ENCODE measurements around the gene C1orf232.

C1orf232 gene

GRCh38 chr1:26125382-26125781, 43.4 kb downstream of the C1orf232 start:
- H3K36me3 ChIP-seq (ENCODE audit: control insufficient read depth in 2 of 2, insufficient read depth in 2 of 2, low read length in 2 of 2): peaks cover under 1 to 21% of the 10 kb centered on the region in 2 donors
- no peak overlapping the region for H3K4me3 ChIP-seq (ENCODE audit: low read length in 2 of 2)
- H3K4me1 ChIP-seq (ENCODE audit: control insufficient read depth in 2 of 2, insufficient read depth in 2 of 2, low read length in 2 of 2): peaks cover 3 to 37% of the 10 kb centered on the region in 2 donors
- H3K27me3 ChIP-seq (ENCODE audit: control insufficient read depth in 2 of 2, insufficient read depth in 2 of 2, low read length in 2 of 2): no peaks in the 10 kb centered on the region
- H3K27ac ChIP-seq (ENCODE audit: low read depth in 2 of 2, low read length in 2 of 2): peak overlapping the region; percentile 91 to 96
- H3K9ac ChIP-seq (ENCODE audit: low read depth in 1 of 2, low read length in 2 of 2): peak overlapping the region in 1 of 2 donors; percentile 64
- H3K9me3 ChIP-seq (ENCODE audit: control insufficient read depth in 2 of 2, low read length in 2 of 2): no peaks in the 10 kb centered on the region

GRCh38 chr1:26124418-26125331, 44.1 kb downstream of the C1orf232 start:
- Histone ChIP-seq H3K9me3 (ENCODE audit: control insufficient read depth in 2 of 2, low read length in 2 of 2) (no peaks in the 10 kb centered on the region), H3K36me3 (ENCODE audit: control insufficient read depth in 2 of 2, insufficient read depth in 2 of 2, low read length in 2 of 2) (peaks cover 4 to 23% of the 10 kb centered on the region in 2 donors), H3K4me1 (ENCODE audit: control insufficient read depth in 2 of 2, insufficient read depth in 2 of 2, low read length in 2 of 2) (peaks cover 3 to 37% of the 10 kb centered on the region in 2 donors), H3K4me3 (ENCODE audit: low read length in 2 of 2) (no peak overlapping the region), H3K27me3 (ENCODE audit: control insufficient read depth in 2 of 2, insufficient read depth in 2 of 2, low read length in 2 of 2) (no peaks in the 10 kb centered on the region), H3K9ac (ENCODE audit: low read depth in 1 of 2, low read length in 2 of 2) (peak overlapping the region in 1 of 2 donors; percentile 9), H3K27ac (ENCODE audit: low read depth in 2 of 2, low read length in 2 of 2) (peak overlapping the region; percentile 14 to 27)

GRCh38 chr1:26122988-26123973, 45.5 kb downstream of the C1orf232 start:
- Histone ChIP-seq H3K27me3 (ENCODE audit: control insufficient read depth in 2 of 2, insufficient read depth in 2 of 2, low read length in 2 of 2) (no peaks in the 10 kb centered on the region), H3K27ac (ENCODE audit: low read depth in 2 of 2, low read length in 2 of 2) (peak overlapping the region; percentile 21 to 34), H3K36me3 (ENCODE audit: control insufficient read depth in 2 of 2, insufficient read depth in 2 of 2, low read length in 2 of 2) (peaks cover 10 to 33% of the 10 kb centered on the region in 2 donors), H3K9me3 (ENCODE audit: control insufficient read depth in 2 of 2, low read length in 2 of 2) (no peaks in the 10 kb centered on the region), H3K4me1 (ENCODE audit: control insufficient read depth in 2 of 2, insufficient read depth in 2 of 2, low read length in 2 of 2) (peaks cover 0 to 29% of the 10 kb centered on the region in 2 donors), H3K9ac (ENCODE audit: low read depth in 1 of 2, low read length in 2 of 2) (no peak overlapping the region), H3K4me3 (ENCODE audit: low read length in 2 of 2) (no peak overlapping the region)

GRCh38 chr1:26121854-26122773, 46.6 kb downstream of the C1orf232 start:
- Histone ChIP-seq H3K27me3 (ENCODE audit: control insufficient read depth in 2 of 2, insufficient read depth in 2 of 2, low read length in 2 of 2) (no peaks in the 10 kb centered on the region), H3K9ac (ENCODE audit: low read depth in 1 of 2, low read length in 2 of 2) (no peak overlapping the region), H3K36me3 (ENCODE audit: control insufficient read depth in 2 of 2, insufficient read depth in 2 of 2, low read length in 2 of 2) (peaks cover 10 to 36% of the 10 kb centered on the region in 2 donors), H3K4me3 (ENCODE audit: low read length in 2 of 2) (no peak overlapping the region), H3K27ac (ENCODE audit: low read depth in 2 of 2, low read length in 2 of 2) (peak overlapping the region; percentile 9 to 31), H3K9me3 (ENCODE audit: control insufficient read depth in 2 of 2, low read length in 2 of 2) (no peaks in the 10 kb centered on the region), H3K4me1 (ENCODE audit: control insufficient read depth in 2 of 2, insufficient read depth in 2 of 2, low read length in 2 of 2) (peaks cover 0 to 18% of the 10 kb centered on the region in 2 donors)

GRCh38 chr1:26119892-26120608, 48.7 kb downstream of the C1orf232 start:
- Histone ChIP-seq H3K27ac (ENCODE audit: low read depth in 2 of 2, low read length in 2 of 2) (no peak overlapping the region), H3K9ac (ENCODE audit: low read depth in 1 of 2, low read length in 2 of 2) (no peak overlapping the region), H3K9me3 (ENCODE audit: control insufficient read depth in 2 of 2, low read length in 2 of 2) (no peaks in the 10 kb centered on the region), H3K36me3 (ENCODE audit: control insufficient read depth in 2 of 2, insufficient read depth in 2 of 2, low read length in 2 of 2) (peaks cover 10 to 41% of the 10 kb centered on the region in 2 donors), H3K4me3 (ENCODE audit: low read length in 2 of 2) (no peak overlapping the region), H3K27me3 (ENCODE audit: control insufficient read depth in 2 of 2, insufficient read depth in 2 of 2, low read length in 2 of 2) (no peaks in the 10 kb centered on the region), H3K4me1 (ENCODE audit: control insufficient read depth in 2 of 2, insufficient read depth in 2 of 2, low read length in 2 of 2) (peaks cover 0 to 20% of the 10 kb centered on the region in 2 donors)

GRCh38 chr1:26114165-26114927, 54.4 kb downstream of the C1orf232 start:
- Histone ChIP-seq H3K4me3 (ENCODE audit: low read length in 2 of 2) (peak overlapping the region in 1 of 2 donors; percentile 49), H3K4me1 (ENCODE audit: control insufficient read depth in 2 of 2, insufficient read depth in 2 of 2, low read length in 2 of 2) (peaks cover 17 to 33% of the 10 kb centered on the region in 2 donors), H3K36me3 (ENCODE audit: control insufficient read depth in 2 of 2, insufficient read depth in 2 of 2, low read length in 2 of 2) (peaks cover 8 to 23% of the 10 kb centered on the region in 2 donors), H3K9me3 (ENCODE audit: control insufficient read depth in 2 of 2, low read length in 2 of 2) (no peaks in the 10 kb centered on the region), H3K9ac (ENCODE audit: low read depth in 1 of 2, low read length in 2 of 2) (peak overlapping the region; percentile 20 to 69), H3K27ac (ENCODE audit: low read depth in 2 of 2, low read length in 2 of 2) (peak overlapping the region; percentile 62 to 72), H3K27me3 (ENCODE audit: control insufficient read depth in 2 of 2, insufficient read depth in 2 of 2, low read length in 2 of 2) (no peaks in the 10 kb centered on the region)

Data from mucosa of rectum (tissue), 2 donors.